Coronary artery (tissue), 2 donors: ENCODE results near the gene COX17.

Experiments
- DNase-seq: peaks from one replicate; pipeline ENCODE4 v3.0.0-alpha.2; 2017; ENCODE audit warnings: low spot score
- H3K27ac ChIP-seq, 2 donors: fragments of 200-600 bp; sonication (generic); one replicate each; pipeline ENCODE4 v1.5.1; 2016 to 2019
- H3K4me3 ChIP-seq: fragments of 200-600 bp; sonication (generic); 2 replicates; pipeline ENCODE4 v1.5.1; 2016; ENCODE audit warnings: mild to moderate bottlenecking, moderate library complexity
- TF ChIP-seq, protein P1 (sequence below): fragments of 200-600 bp; sonication (generic); IDR thresholded peaks from one replicate; pipeline ENCODE4 v1.5.1; 2019; ENCODE audit warnings: antibody characterized with exemption

COX17 gene

DNA sequence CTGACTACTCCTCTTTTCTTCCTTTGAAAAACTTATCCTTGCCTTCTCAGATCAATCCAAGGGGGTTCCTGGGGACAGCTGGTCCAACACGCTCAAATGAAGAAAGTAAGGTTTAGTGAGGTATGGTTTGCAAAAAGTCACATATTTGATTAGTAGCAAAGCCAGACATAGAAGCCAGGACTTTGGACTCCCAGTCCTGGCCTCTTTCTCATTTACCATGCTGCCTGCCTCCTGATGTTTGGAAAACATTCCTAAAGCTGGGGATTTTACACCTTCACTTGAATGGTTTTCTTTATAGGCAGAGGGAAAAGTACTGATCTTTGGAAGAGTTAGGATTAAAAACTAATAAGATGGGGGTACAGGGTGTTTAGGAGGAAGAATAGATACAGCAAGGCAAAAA lies 31.4 kb downstream of the COX17 start:
- no peak for DNase-seq
- no peak overlapping the region for H3K4me3 ChIP-seq
- TF ChIP-seq, protein P1, sequence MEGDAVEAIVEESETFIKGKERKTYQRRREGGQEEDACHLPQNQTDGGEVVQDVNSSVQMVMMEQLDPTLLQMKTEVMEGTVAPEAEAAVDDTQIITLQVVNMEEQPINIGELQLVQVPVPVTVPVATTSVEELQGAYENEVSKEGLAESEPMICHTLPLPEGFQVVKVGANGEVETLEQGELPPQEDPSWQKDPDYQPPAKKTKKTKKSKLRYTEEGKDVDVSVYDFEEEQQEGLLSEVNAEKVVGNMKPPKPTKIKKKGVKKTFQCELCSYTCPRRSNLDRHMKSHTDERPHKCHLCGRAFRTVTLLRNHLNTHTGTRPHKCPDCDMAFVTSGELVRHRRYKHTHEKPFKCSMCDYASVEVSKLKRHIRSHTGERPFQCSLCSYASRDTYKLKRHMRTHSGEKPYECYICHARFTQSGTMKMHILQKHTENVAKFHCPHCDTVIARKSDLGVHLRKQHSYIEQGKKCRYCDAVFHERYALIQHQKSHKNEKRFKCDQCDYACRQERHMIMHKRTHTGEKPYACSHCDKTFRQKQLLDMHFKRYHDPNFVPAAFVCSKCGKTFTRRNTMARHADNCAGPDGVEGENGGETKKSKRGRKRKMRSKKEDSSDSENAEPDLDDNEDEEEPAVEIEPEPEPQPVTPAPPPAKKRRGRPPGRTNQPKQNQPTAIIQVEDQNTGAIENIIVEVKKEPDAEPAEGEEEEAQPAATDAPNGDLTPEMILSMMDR = no peak
- no peak overlapping the region for H3K27ac ChIP-seq

DNA sequence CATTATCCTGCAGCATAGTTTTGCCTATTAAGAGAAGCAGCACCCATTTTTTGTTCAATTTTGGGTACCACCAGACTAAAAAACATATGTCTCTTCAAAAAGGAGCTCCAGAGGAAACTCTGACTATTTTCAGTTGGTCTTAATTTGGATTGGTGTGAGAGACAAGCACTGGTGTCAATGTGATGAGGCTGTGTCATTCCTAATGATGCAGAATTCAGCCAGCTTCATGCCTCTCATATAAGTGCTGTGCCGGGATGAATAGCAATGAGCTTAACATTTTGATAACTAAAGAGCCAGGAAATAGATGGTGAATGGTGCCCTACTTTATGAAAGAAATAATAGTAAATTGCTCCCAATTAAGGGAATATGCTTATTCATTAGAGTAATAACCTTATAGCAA lies 32.7 kb downstream of the COX17 start:
- H3K27ac ChIP-seq = no peak overlapping the region
- no peak overlapping the region for H3K4me3 ChIP-seq
- no peak for DNase-seq
- TF ChIP-seq, protein P1 = no peak

DNA sequence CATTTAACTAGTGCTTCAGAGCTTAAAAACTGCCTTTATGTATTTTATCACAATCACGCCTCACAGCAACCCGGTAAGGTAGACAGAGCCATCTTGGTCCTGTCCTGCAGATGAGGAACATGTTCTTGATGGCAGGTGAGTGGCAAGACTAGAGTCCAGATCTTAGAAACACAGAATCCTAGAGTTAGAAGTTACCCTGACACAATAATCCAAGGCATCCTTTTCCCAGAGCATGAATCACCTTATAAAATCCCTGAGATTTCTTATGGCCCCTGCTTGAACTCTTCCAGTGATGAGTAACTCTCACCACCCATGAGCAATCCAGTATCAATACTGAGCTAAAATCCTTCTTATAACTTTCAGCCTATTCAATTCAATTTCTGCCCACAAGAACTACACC lies 33.7 kb downstream of the COX17 start:
- TF ChIP-seq, protein P1 = no peak
- Histone ChIP-seq H3K4me3 (no peak overlapping the region), H3K27ac (no peak overlapping the region)
- DNase-seq = no peak

- no peak overlapping the region for H3K27ac ChIP-seq
- no peak for DNase-seq
- TF ChIP-seq, protein P1 = no peak
- H3K4me3 ChIP-seq = no peak overlapping the region
These were observed 34.3 kb downstream of the COX17 start for GRCh38 chr3:119642746-119643473.

DNA sequence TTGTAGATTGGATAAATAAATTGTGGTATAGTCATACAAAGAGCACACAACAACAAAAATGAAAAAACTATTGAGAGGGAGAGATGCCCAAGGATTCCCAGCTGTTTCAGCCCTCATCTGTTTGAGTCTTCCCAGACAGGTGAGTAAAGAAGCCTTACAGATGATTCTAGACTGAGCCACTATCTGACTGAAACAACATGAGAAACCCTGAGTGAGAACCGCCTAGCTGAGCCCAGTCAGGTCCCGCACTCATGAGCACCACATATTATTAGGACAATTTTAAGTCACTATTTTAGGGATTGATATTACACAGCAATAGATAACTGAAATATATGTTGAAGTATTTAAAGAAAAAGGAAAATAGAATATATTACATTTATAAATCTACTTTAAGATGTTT lies 35.8 kb downstream of the COX17 start:
- Histone ChIP-seq H3K4me3 (no peak overlapping the region), H3K27ac (no peak overlapping the region)
- DNase-seq = no peak
- TF ChIP-seq, protein P1 = no peak

DNA sequence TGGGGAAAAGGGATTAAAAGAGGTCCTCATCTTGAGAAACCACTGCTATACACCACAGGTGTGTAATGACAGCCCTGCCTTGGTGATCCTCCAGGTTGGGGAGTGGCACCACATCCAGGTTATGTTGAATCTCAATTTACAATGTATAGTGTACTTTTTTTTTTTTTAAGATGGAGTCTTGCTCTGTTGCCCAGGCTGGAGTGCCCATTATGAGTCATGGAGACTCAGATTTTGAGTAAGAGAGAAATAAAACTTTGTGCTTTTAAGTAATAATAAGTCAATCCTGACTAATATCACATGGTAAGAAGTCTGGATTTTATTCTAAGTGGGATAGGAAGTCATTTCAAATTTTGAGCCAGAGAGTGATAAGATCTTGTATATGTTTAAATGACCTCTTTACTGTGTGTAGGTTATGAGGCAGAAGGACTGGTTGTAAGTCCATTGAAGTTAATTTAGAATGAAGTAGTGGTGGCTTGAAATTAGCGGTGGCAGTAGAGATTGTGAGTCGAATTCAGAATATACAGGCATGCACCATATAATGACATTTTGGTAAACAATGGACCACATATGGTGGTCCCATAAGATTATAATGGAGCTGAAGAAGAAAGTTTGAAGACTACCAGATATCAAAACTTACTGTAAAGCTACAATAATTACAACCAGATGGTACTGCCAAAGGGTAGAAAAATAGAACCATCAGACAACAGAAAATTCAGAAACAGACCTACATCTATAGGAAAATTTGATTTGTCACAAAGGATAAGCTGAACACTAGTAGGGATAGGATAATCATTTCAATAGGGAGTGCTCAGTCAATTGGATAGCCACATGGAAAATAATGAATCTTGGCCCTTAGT lies 37.5 kb downstream of the COX17 start:
- peak overlapping the region in 1 of 2 donors; percentile 87 for H3K27ac ChIP-seq
- H3K4me3 ChIP-seq = no peak overlapping the region
- TF ChIP-seq, protein P1 = no peak
- DNase-seq = no peak
